ENCODE measurements around the gene ARHGEF3.

Gene ARHGEF3

GRCh38 chr3:56819016-56819809, 17.5 kb upstream of the ARHGEF3 start:
- no peak for DNase-seq

GRCh38 chr3:56818156-56818985, 16.6 kb upstream of the ARHGEF3 start:
- no peak for DNase-seq

- no peak for DNase-seq
These were observed 15.9 kb upstream of the ARHGEF3 start for GRCh38 chr3:56817646-56818045.

DNA sequence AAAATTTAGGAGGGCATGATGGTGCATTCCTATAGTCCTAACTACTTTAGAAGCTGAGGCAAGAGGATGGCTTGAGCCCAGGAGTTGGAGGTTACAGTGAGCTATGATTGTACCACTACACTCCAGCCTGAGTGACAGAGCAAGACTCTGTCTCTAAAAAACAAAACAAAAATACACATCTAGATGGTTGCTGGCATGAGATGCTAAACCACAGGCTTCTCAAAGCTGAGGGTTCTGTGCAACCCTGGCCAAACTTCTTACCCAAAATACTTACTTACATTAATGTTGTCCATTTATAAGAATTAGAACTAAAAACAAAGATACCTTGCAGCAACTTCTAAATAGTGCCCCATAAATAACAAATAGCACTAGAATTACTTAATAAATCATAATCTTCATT, 14.3 kb upstream of the ARHGEF3 start:
- DNase-seq: no peak

DNA sequence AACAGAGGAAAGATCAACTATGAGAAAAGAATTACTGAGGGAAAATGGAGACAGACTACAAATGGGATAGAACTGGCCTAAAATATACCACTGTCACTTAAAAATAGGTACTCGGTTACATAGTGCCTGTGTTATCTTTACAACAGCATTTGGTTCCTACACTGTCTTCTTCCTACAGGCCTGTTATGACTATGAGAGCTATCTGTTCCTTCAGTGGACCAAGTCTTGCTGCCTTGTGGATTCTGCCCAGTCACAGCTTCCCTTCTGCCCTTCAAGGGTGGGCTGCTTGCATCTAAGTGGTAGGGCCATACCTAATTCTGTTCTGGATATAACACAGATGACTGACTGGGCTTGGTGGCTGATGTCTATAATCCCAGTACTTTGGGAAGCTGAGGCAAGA, 13.8 kb upstream of the ARHGEF3 start:
- DNase-seq: no peak

- no peak for DNase-seq
These were observed 11.9 kb upstream of the ARHGEF3 start for GRCh38 chr3:56813653-56813960.

GRCh38 chr3:56812754-56813652, 11.3 kb upstream of the ARHGEF3 start:
- no peak for DNase-seq

DNA sequence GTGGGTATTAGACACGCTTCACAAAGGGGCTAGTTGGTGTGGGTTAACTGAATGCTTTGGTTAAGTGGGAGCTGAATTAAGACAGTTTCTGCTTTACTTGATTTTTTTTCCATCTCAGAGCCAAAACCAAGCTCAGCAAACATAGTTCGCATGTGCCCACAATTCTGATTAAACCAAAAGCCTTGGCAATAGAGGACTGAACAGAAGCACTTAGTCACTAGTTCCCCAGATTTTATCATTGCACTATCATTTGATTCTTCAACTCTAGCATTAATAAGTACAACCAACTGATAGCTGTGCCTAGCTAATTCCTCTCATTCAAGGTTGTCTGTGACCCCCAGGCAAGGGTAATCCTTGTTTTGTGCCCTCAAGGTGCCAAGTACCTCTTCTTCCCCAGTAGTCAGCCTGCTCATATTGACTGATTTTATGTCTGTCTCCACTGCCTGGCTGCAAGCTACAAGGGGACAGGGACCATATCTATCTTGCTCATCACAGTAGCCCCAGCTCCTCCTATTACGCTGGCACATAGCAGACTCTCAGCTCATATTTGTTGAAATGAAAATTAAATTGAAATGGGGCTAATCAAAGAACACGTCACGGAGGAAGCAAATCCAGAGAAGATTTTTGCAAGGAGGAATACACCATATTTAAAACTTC, 9.9 kb upstream of the ARHGEF3 start:
- DNase-seq: no peak

DNA sequence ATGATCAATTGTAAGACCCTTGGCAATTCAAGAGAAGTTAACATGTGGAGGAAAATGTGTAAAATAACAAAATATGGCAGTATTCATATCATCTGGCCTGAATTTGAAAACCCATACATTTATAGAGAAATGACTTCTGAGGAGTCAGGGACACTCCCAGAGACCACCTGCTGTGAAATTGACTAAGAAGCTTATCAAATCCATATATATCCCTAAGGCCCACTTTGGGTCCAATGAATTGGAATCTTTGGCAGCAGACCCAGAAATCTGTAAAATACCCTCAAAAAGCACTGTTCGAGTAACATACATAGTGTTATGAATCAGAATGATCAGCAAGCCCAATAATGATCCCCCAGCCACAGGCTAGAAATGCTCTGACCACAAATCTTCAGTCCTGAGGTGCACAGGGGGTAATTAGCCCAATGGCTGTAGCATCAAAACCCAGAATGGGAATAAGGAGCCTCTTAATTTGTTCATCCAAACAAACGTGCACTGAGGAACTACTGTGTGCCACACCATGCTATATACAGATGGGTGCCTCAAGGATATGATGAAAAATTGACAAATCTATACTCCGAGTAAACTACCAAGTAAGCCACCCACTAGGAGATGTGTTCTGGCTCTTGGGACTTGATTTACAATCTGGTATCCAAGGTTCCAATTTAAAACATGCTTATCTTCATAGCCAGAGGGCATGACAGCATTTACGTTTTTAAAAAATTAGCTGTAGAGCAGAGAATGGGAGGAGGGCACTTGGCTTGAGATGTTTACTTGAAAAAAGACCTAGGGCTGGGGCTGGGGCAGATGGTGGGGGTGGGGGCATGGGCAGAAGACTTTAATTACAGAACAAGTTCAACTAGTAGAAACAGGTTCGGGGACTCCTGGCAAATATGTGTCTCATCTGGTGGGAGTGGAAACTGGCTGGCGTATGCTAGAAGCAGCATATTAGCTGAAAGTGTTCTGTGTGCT, 9.1 kb upstream of the ARHGEF3 start:
- DNase-seq: no peak

DNA sequence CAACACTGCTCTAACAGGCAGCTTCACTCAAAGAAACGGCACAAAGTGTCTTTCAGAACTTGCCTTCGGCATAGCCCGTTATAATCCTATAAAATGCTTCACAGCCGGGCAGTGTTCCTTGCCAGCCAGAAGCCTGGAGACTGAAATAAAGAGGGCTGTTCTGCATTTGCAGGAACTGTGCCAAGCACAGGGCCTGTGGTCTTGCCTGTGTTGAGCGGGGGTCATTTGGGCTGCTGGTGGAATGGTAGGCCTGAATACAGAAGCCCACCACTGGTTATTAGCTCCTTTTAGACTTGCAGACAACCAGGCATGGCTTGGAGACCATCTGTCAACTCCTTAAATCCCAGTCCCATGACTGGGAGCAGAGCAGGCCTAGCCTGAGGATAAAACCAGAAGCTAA, 4.7 kb upstream of the ARHGEF3 start:
- DNase-seq: no peak

- DNase-seq: no peak
These were observed 1.0 kb upstream of the ARHGEF3 start for GRCh38 chr3:56802790-56803189.

DNA sequence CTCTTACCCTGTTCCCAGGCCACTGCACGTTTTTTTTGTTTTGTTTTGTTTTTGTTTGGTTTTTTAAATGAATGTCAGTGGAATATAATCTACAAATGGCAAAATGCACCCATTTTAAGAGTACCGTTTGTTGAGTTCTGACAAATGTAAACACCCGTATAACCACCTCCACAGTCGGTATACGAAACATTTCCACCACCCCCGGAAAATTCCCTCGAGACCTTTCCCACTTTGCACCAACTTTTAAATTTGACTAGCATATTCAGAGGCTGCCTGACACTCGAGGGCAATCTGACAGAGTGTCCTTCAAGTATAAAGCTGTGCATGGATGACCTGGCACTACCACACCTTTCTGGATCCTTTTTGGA, 613 bp upstream of the ARHGEF3 start:
- DNase-seq: no peak

DNA sequence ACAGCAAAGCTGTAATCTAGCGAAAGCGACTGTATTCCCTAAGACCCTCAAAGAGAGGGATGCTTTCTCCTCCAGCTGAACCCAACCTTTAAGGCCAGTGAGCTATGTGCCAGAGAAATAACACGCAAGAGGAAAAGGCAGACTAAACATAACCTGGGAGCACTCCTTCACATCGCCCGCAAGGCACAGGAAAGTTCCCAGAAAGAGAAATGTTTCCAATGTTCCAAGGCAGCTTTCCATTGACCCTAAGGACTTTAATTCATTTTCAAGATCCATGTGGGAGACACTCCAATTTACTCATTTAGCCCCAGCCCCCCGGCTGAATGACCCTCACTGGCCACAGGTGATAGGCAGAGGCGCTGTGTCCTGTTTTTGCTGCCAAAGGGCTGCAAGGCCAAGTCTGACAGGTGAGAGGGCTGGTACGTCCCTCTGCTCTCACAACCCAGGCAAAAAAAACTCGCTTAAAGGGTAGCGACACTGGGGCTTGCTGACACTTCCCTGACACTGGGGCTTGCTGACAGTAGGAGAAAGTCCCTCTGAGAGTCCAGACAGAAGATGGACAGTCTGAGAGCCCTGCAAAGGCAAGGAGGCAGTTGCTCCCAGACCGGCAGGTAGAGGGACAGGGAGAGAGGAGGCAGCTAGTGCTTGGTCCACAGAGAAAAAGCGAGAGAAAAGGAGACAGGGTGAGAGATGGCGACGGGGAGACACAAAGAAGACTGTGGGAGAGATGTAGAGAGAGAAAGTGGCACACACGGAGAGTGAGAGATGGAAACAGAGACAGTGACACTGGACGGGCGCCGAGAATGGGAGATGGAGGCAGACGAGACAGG, 702 bp downstream of the ARHGEF3 start:
- DNase-seq: no peak

- DNase-seq: no peak
These were observed 1.5 kb downstream of the ARHGEF3 start for GRCh38 chr3:56800130-56800831.

- peak in 1 of 2 experiments; percentile 8 for DNase-seq
These were observed 2.4 kb downstream of the ARHGEF3 start for GRCh38 chr3:56799251-56799882.

DNA sequence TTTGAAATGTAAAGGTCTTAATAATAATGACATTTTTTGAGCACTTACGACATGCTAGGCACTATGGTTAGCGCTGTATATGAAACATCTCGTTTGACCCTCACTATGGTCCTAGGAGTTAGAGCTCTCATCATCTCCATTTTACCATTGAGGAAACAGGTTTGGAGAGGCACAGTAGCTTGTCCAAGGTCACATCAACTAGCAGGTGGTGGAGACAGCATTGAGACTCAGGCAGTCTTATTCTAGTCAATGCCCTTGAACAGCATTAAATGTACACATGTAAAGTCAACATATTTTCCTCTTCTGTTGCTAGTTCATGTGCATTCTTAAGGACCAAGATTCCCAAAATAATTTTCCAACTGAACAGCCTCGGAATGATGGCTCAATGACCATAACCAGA, 4.8 kb downstream of the ARHGEF3 start:
- no peak for DNase-seq

DNA sequence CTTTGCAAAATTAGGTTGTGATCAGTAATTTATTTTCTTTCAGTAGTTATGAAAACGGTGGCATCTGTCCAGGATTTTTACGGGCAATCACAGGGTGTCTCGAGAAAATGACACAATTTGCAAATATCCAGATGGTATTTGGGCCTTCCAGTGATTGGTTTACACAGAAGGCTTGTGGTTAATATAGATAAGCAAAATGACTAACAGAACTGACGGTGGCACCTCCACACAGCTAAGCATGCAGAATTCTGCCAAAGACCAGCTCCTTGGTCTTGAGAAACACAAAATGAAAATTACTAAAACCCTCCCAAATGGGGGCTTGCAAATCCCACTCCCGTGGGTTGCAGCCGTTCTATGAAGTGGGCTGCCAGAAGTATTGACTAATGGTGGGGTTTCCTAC, 5.5 kb downstream of the ARHGEF3 start:
- no peak for DNase-seq

GRCh38 chr3:56795829-56796185, 5.9 kb downstream of the ARHGEF3 start:
- DNase-seq: no peak

DNA sequence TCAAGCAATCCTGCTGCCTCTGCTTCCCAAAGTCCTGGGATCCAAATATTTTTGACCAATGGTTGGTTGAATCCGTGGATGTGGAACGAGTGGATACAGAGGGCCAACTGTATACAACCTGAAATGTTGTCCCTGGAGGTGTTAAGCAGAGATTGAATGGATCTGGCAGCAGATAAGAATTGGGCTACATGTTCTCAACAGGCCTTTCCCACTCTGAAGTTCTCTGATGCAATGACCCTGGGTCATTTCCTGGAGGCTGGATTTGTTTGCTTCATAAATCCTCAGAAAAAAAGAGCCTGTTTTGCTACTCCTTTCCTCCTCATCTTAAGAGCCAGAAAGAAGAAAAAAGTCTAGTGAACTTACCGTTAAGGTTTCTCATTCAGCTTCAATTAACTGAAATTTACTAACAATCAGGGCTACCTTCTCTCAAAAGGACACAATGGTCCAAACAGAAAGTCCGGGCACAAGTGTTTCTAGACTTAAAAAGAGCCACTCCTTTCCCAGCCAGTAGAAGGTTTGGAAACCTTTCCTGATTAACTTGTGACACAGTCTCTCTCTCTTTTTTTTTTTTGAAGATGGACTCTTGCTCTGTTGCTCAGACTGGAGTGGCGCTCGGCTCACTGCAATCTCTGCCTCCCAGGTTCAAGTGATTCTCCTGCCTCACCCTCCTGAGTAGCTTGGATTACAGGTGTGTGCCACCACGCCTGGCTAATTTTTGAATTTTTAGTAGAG, 6.5 kb downstream of the ARHGEF3 start:
- DNase-seq: no peak
